Neuron (in vitro differentiated cells): Measurements from ENCODE around the gene TPGS1.
"Not testable (repeated sequence)": the region's sequence is repeated elsewhere in the genome, so short reads cannot be mapped to it uniquely, and the experiment has no call there.

ENCODE experiments used
- H2AFZ ChIP-seq: one replicate; pipeline ENCODE4 v1.6.1; 2013; ENCODE audit warnings: low read depth, mild to moderate bottlenecking, inconsistent platforms, low read length, moderate library complexity
- H3K27me3 ChIP-seq: one replicate; pipeline ENCODE4 v1.6.1; 2013; ENCODE audit warnings: low read length; ENCODE audit not compliant: insufficient read depth
- H3K36me3 ChIP-seq: one replicate; pipeline ENCODE4 v1.6.1; 2013; ENCODE audit warnings: low read length; ENCODE audit not compliant: insufficient read depth
- H3K4me1 ChIP-seq: one replicate; pipeline ENCODE4 v1.6.1; 2013; ENCODE audit warnings: low read length; ENCODE audit not compliant: insufficient read depth
- H3K4me3 ChIP-seq: 2 replicates; pipeline ENCODE4 v1.5.1; 2013; ENCODE audit warnings: mild to moderate bottlenecking, low read length, moderate library complexity
- H3K9me3 ChIP-seq: one replicate; pipeline ENCODE4 v1.6.1; 2013; ENCODE audit warnings: low read length

Gene TPGS1

GRCh38 chr19:468587-469256, 38.6 kb upstream of the TPGS1 start:
- Histone ChIP-seq H3K27me3 (peaks cover 2% of the 10 kb centered on the region), H2AFZ (no peak overlapping the region), H3K9me3 (no peaks in the 10 kb centered on the region), H3K4me3 (no peak overlapping the region), H3K4me1 (no peaks in the 10 kb centered on the region), H3K36me3 (no peaks in the 10 kb centered on the region)

- no peaks in the 10 kb centered on the region for H3K9me3 ChIP-seq
- H3K4me3 ChIP-seq, result no peak overlapping the region
- H2AFZ ChIP-seq, result no peak overlapping the region
- H3K36me3 ChIP-seq, result no peaks in the 10 kb centered on the region
- H3K4me1 ChIP-seq, result no peaks in the 10 kb centered on the region
- no peaks in the 10 kb centered on the region for H3K27me3 ChIP-seq
Measured at GRCh38 chr19:469833-470232, 37.5 kb upstream of the TPGS1 start.

- Histone ChIP-seq H3K4me3 (no peak overlapping the region), H2AFZ (no peak overlapping the region), H3K4me1 (no peaks in the 10 kb centered on the region), H3K27me3 (no peaks in the 10 kb centered on the region), H3K9me3 (no peaks in the 10 kb centered on the region), H3K36me3 (no peaks in the 10 kb centered on the region)
Measured at GRCh38 chr19:470701-471100, 36.6 kb upstream of the TPGS1 start.

GRCh38 chr19:472005-472858, 35.1 kb upstream of the TPGS1 start:
- no peaks in the 10 kb centered on the region for H3K27me3 ChIP-seq
- no peaks in the 10 kb centered on the region for H3K4me1 ChIP-seq
- H3K36me3 ChIP-seq, result no peaks in the 10 kb centered on the region
- no peaks in the 10 kb centered on the region for H3K9me3 ChIP-seq
- no peak overlapping the region for H3K4me3 ChIP-seq
- H2AFZ ChIP-seq, result no peak overlapping the region

- Histone ChIP-seq H3K9me3 (no peaks in the 10 kb centered on the region), H3K27me3 (no peaks in the 10 kb centered on the region), H2AFZ (no peak overlapping the region), H3K36me3 (no peaks in the 10 kb centered on the region), H3K4me3 (no peak overlapping the region), H3K4me1 (no peaks in the 10 kb centered on the region)
Measured at GRCh38 chr19:474126-475078, 32.9 kb upstream of the TPGS1 start.

GRCh38 chr19:475360-475759, 31.9 kb upstream of the TPGS1 start:
- peaks cover 3% of the 10 kb centered on the region for H3K4me1 ChIP-seq

GRCh38 chr19:478236-478903, 28.9 kb upstream of the TPGS1 start:
- no peaks in the 10 kb centered on the region for H3K36me3 ChIP-seq
- H3K9me3 ChIP-seq, result no peaks in the 10 kb centered on the region
- H3K27me3 ChIP-seq, result no peaks in the 10 kb centered on the region
- no peak overlapping the region for H2AFZ ChIP-seq
- H3K4me1 ChIP-seq, result peaks cover 3% of the 10 kb centered on the region
- no peak overlapping the region for H3K4me3 ChIP-seq

More at GRCh38 chr19:475360-475759, 31.9 kb upstream of the TPGS1 start:
- H3K9me3 ChIP-seq, result no peaks in the 10 kb centered on the region
- H2AFZ ChIP-seq, result no peak overlapping the region
- H3K36me3 ChIP-seq, result no peaks in the 10 kb centered on the region
- no peak overlapping the region for H3K4me3 ChIP-seq
- no peaks in the 10 kb centered on the region for H3K27me3 ChIP-seq

GRCh38 chr19:478976-479375, 28.3 kb upstream of the TPGS1 start:
- Histone ChIP-seq H2AFZ (no peak overlapping the region), H3K4me3 (no peak overlapping the region), H3K9me3 (no peaks in the 10 kb centered on the region), H3K4me1 (peaks cover 3% of the 10 kb centered on the region), H3K27me3 (no peaks in the 10 kb centered on the region), H3K36me3 (no peaks in the 10 kb centered on the region)

- H3K9me3 ChIP-seq, result no peaks in the 10 kb centered on the region
- H2AFZ ChIP-seq, result no peak overlapping the region
- H3K4me1 ChIP-seq, result peaks cover 5% of the 10 kb centered on the region
- H3K4me3 ChIP-seq, result peak overlapping the region; percentile 36
- H3K27me3 ChIP-seq, result no peaks in the 10 kb centered on the region
- H3K36me3 ChIP-seq, result no peaks in the 10 kb centered on the region
Measured at GRCh38 chr19:480016-480855, 27.1 kb upstream of the TPGS1 start.

- not testable (repeated sequence) for H3K9me3 ChIP-seq, H3K27me3 ChIP-seq, H2AFZ ChIP-seq, H3K4me3 ChIP-seq, H3K36me3 ChIP-seq
- peaks cover 14% of the 10 kb centered on the region for H3K4me1 ChIP-seq
Measured at GRCh38 chr19:481100-481499, 26.2 kb upstream of the TPGS1 start.

GRCh38 chr19:482186-483041, 24.9 kb upstream of the TPGS1 start:
- Histone ChIP-seq H3K4me3 (no peak overlapping the region), H3K36me3 (no peaks in the 10 kb centered on the region), H3K4me1 (peaks cover 16% of the 10 kb centered on the region), H3K27me3 (no peaks in the 10 kb centered on the region), H2AFZ (no peak overlapping the region), H3K9me3 (no peaks in the 10 kb centered on the region)
